Measurements from ENCODE around the gene ZC3H15. TPM values are rescaled to one million over a fixed set of nuclear protein-coding genes. Genes with fewer than 3 reads are reported as not detected.
"Not testable (repeated sequence)": the region's sequence is repeated elsewhere in the genome, so short reads cannot be mapped to it uniquely, and the experiment has no call there.

ZC3H15 gene
- 10 to 100 TPM; 67.7 to 85.9 (median 78.2) TPM for polyA plus RNA-seq (ENCODE audit: insufficient read length in 10 of 10)
- long read RNA-seq, donor 1, transcript ZC3H15-201 (10 exons, 2,138 nt), result major isoform, 18 of 33 reads
- long read RNA-seq, donor 1, partial matches to known transcripts, result 15 of 33 reads
- long read RNA-seq, donor 1, other reads (novel, unspliced or antisense), result 0 of 33 reads
- long read RNA-seq, donor 2, transcript ZC3H15-201 (10 exons, 2,138 nt), result major isoform, 12 of 32 reads
- long read RNA-seq, donor 2, partial matches to known transcripts, result 19 of 32 reads
- long read RNA-seq, donor 2, other reads (novel, unspliced or antisense), result 0 of 32 reads
- long read RNA-seq, donor 3, result 0 reads
- long read RNA-seq, donor 4, transcript ZC3H15-201 (10 exons, 2,138 nt), result major isoform, 14 of 25 reads
- long read RNA-seq, donor 4, partial matches to known transcripts, result 9 of 25 reads
- long read RNA-seq, donor 4, other reads (novel, unspliced or antisense), result 0 of 25 reads
- long read RNA-seq, donor 5, transcript ZC3H15-201 (10 exons, 2,138 nt), result major isoform, 11 of 27 reads
- long read RNA-seq, donor 5, partial matches to known transcripts, result 16 of 27 reads
- long read RNA-seq, donor 5, other reads (novel, unspliced or antisense), result 0 of 27 reads
- long read RNA-seq, donor 6, transcript ZC3H15-201 (10 exons, 2,138 nt), result major isoform, 15 of 43 reads
- long read RNA-seq, donor 6, partial matches to known transcripts, result 27 of 43 reads
- long read RNA-seq, donor 6, other reads (novel, unspliced or antisense), result 0 of 43 reads
- long read RNA-seq, donor 7, transcript ZC3H15-201 (10 exons, 2,138 nt), result major isoform, 9 of 23 reads
- long read RNA-seq, donor 7, partial matches to known transcripts, result 14 of 23 reads
- long read RNA-seq, donor 7, other reads (novel, unspliced or antisense), result 0 of 23 reads
- long read RNA-seq, donor 8, transcript ZC3H15-201 (10 exons, 2,138 nt), result major isoform, 9 of 32 reads
- long read RNA-seq, donor 8, partial matches to known transcripts, result 23 of 32 reads
- long read RNA-seq, donor 8, other reads (novel, unspliced or antisense), result 0 of 32 reads
- long read RNA-seq, donor 9, partial matches to known transcripts, result 0 of 1 reads
- long read RNA-seq, donor 9, other reads (novel, unspliced or antisense), result 0 of 1 reads

DNA sequence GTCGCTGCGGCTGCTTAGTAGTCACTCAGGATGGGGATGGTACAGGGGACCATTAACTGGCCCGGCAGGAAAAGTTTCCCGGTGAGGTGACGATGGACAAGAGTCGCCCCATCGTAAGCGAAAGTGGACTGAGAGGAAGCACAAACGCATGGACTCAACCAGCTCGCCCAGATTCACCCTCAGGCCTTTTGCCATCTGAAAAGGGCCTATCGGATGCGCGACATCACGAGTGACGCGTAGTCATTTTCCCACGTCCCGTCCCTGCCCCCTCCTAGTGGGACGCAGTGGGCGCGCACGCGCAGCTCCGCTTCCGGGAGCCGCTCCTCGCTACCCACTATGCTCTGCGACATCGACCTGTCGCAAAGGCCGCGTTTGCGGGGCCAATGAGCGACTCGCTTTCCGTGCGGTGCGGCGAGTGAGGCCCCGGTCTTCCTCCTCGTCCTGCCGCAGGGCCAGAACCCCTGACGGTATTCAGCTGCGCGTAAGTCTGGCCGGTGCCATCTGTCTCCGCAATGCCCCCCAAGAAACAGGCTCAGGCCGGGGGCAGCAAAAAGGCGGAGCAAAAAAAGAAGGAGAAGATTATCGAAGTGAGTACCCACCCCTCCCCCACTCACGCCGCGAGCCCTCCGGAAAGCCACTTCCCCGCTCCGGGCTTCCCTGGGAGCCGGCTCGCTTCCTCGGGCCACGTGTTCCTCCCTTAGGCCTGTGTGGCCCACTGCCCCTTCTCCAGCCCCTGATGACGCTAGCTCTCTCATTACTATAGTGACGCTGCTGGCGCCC, at the start of gene ZC3H15:
Gene ZC3H15 (plus strand): TSS at position 390 of the 780 bp plus-strand sequence. CDS start 123 bp downstream, at position 513.
- DNase-seq, result peak; percentile 98 to 99 (median 99)

DNA sequence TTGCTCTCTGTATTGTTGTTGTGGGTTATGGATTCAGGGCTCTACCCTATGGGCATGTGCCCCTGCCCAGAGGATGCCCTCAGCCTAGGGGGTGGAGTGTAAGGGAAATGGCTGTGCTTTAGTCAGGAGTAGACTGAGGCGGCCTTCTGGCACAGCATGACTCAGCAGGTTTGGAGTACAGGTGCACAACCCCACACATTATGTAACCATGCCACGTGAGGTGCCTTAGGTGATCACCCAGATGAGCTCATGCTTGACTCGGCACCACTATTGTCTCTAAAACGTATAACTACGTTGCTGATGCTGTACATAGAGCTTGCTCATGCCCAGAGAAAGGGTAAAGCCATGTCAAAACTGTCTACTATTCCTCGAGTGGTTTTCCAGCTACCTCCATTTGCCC, 48.3 kb upstream of the ZC3H15 start:
- DNase-seq, result no peak

DNA sequence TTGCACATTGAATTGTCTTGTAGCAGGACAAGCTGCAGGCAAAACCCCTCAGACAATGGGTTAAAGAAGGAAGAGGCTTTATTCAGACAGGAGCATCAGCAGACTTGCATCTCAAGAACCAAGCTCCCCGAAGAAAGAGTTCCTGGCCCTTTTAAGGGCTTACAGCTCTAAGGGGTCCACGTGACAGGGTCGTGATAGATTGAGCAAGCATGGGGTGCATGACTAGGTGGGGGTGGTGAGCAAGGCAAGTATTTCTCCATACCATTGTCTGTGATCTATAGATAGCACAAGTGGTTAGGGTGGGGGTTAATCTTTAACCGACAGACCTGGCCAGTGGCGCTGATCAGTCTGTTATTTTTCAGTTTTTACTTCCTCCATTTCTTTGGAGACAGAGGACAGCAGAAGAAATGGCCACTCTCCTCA, 46.4 kb upstream of the ZC3H15 start:
- not testable (repeated sequence) for DNase-seq

DNA sequence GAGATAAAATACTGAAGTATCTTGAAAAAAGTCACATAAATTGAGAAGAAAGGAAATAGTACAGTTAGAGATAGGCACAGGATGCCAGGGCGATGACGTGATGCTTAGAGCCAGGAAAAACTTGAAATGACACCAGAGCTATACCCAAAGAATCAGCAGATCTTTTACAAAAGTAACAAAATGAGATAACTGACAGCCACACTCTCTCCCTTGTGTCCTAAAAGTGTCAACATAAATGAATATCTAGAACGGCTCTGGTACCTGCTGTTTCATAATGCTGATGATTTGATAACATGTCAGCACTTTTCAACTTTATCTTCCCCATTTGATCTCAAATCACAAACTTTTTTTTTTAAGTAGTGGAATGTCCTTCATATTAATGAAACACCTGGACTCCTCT, 45.6 kb upstream of the ZC3H15 start:
- DNase-seq, result no peak

DNA sequence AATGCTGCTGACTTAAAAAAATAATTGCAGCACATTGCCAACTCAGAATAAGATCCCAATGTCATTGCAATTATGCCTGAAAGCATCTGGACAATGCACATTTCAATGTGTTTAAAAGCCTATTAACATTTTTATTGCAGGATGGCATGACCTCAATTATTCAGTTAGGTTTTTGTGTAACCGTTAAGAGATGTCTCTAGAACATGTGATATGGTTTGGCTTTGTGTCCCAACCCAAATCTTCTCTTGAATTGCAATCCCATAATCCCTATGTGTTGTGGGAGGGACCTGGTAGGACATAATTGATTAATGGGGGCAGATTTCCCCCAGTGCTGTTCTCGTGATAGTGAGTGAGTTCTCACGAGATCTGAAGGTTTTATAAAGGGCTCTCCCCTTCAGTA, 43.2 kb upstream of the ZC3H15 start:
- no peak for DNase-seq

DNA sequence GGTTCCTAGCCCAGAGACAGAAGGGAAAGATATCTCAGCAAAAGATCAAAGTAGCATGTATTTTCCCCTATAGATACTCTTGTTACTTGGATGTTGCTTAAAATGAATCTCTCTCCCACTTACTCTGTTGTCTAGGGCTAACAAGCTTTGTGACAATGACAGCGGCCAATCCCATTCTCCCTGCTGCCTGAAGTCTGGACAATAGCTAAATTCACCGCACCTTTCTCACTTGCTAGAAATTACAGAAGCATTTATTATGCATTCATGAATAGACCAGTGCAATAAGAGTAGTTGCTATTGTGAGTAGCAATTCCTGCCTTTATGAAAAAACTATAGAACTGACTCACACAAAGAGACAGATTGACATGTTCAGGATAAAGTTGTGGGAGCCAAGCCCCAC, 42.2 kb upstream of the ZC3H15 start:
- no peak for DNase-seq

DNA sequence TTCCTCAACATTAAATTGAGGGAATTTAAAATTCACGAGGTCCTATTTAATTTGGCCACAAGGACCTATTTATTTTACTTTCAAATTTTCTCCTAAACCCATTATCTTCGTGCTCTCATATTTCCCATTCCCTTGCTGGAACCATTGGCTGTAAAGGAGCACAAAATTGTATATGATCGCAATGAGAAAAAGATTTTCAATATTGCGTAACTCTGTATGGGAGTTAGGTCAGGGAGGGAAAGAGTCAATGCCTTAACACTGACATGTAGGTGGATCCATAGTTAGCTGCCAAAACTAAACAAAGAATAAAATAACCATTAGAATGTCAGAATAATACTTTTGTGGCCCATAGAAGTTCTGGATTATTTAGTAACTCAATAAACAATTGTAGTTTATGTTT, 40.6 kb upstream of the ZC3H15 start:
- DNase-seq, result no peak

DNA sequence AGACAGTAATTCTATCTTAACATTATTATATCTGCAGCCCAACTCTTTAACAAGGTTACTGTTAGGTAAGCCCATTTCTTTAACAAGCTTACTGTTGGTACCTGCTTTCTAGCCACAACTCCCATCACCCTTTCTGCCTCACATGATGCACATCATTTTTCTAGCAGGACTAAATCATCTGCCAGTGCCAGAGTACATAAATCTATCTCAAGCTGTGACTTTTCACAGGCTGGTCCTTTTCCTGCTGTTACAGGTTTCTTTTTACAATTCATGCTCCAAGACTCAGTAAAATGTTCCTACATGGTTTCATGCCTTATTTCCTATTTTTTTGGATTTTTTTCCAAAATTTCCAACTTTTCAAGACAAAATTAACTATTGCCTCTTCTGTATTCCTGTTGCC, 30.4 kb upstream of the ZC3H15 start:
- no peak for DNase-seq

DNA sequence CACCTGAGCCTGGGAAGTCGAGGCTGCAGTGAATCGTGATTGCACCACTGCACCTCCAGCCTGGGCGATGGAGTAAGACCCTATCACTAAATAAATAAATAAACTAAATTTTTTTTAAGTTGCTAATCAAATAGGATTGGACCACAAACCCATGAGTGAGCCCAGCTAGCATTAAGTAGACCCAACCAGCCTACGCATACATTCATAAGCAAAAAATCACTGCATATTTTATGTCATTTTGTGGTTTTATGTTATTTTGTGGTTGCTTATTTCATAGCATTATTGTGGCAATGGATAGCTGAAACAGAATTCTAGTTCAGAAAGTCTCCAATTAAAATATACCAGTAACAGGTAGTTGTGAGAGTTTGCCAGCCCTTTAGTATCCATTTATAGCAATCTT, 29.1 kb upstream of the ZC3H15 start:
- peak in 1 of 3 donors; percentile 53 for DNase-seq

DNA sequence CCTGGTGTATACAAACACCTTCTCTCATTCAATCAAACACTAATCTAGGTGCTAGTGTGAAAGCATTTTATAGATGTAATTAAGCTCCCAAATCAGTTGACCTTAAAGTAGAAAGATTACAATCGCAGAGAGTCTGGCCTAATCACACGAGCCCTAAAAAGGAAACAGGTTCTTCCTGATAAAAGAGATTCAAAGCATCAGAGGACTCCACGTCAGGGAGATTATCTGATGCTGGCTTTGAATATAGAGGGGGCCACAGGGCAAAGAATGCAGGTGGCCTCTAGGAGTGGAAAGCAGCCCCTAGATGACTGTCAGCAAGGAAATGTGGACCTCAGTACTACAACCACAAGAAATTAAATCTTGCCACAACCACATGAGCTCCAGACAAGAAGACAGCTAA, 28.2 kb upstream of the ZC3H15 start:
- DNase-seq, result no peak

DNA sequence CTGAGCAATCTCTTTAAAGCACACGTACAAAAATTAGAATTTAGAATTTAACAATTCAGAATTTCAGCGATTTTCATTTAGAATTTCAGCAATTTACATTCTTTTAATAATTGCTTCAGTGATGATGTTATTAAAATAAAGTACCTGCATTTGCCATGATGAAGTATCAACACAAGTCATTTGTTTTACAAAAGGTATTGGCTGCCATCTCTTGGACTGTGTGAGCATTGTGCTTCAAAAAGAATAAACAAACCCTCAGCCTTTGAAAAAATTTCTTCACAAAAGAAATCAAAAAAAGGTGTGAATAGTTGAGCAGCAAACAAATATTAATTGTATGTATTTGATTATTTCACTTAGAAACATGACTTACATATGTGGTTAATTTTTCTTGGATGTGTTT, 27.1 kb upstream of the ZC3H15 start:
- DNase-seq, result peak; percentile 6 to 23 (median 12)

DNA sequence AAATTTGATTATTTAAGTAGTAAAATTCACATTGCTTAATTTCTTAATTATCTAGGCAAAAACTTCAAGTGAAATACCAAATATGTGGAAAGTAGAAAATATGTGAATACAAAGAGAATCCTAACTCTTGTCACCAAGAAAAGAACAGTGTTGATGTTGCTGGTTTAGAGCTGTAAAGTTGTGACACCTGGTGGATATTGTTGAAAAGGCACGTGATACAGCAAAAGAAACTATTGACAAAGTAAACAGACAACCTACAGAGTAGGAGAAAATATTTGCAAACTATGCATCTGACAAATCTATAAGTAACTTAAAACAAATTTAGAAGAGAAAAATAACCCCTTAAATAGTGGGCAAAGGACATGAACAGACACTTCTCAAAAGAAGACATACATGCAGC, 25.6 kb upstream of the ZC3H15 start:
- DNase-seq, result peak; percentile 7 to 47 (median 16)

DNA sequence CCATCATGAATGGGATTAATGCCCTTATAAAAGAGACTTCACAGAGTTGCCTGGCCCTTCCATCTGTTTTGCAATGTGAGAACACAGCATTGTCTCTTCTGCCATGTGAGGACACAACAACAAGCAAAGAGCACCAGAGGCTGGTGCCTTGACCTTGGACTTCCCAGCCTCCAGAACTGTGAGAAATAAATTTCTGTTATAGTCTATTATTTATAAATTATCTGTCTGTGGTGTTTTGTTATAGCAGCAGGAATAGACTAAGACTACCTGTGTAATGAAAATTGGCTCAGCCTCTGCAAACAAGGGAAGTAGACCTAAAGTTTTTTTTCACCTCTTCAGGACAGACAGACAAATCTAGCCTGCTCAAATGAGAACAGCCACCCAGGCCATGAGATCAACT, 19.3 kb upstream of the ZC3H15 start:
- no peak for DNase-seq

DNA sequence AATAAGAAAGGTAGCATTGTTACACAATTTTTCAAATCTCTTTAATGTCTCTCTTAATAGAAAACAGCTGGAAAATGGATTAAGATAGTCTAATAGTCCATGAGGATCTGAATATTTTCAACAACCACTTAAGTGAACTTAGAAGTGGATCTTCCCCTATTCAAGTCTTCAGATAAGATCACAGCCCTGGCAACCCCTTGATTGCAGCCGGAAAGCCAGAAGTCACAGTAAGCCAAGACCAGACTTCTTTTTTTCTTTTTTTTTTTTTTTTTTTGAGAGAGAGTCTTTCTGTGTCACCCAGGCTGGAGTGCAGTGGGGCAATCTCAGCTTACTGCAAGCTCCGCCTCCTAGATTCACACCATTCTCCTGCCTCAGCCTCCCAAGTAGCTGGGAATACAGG, 18.6 kb upstream of the ZC3H15 start:
- no peak for DNase-seq

DNA sequence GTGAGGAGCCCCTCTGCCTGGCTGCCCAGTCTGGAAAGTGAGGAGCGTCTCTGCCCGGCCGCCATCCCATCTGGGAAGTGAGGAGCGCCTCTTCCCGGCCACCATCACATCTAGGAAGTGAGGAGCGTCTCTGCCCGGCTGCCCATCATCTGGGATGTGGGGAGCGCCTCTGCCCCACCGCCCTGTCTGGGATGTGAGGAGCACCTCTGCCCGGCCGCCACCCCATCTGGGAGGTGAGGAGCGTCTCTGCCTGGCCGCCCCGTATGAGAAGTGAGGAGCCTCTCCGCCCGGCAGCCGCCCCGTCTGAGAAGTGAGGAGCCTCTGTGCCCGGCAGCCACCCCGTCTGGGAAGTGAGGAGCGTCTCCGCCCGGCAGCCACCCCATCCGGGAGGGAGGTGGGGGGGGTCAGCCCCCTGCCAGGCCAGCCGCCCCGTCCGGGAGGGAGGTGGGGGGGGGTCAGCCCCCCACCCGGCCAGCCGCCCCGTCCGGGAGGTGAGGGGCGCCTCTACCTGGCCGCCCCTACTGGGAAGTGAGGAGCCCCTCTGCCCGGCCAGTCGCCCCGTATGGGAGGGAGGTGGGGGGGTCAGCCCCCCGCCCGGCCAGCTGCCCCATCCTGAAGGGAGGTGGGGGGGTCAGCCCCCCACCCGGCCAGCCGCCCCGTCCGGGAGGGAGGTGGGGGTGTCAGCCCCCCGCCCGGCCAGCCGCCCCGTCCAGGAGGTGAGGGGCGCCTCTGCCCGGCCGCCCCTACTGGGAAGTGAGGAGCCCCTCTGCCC, 13.2 kb upstream of the ZC3H15 start:
- not testable (repeated sequence) for DNase-seq

DNA sequence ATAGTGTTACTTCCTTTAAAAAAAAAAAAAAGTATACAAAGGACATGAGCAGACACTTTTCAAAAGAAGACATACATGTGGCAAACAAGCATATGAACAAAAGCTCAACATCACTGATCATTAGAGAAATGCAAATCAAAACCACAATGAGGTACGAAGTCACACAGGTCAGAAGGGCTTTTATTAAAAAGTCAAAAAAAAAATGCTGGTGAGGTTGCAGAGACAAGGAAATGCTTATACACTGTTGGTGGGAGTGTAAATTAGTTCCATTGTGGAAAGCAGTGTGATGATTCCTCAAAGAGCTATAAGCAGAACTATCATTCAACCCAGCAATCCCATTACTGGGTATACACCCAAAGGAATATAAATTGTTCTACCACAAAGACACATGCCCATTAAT, 11.8 kb upstream of the ZC3H15 start:
- not testable (repeated sequence) for DNase-seq

DNA sequence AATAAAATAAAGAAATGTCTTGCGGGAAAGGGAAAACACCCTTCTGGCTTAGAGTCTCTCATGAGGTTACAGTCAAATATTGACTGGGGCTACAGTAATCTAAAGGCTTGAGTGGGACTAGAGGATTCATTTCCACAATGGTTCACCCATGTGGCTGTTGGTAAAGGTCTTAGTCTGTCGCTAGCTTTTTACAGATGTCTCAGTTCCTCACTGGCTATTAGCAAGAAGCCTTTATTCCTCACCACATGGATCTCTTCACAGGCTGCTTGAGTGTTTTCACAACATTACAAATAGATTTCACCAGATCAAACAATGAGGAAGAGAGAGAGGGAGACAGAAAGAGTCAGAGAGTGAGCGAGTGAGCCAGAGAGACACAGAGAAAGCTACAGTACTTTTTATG, 8.3 kb upstream of the ZC3H15 start:
- DNase-seq, result no peak

DNA sequence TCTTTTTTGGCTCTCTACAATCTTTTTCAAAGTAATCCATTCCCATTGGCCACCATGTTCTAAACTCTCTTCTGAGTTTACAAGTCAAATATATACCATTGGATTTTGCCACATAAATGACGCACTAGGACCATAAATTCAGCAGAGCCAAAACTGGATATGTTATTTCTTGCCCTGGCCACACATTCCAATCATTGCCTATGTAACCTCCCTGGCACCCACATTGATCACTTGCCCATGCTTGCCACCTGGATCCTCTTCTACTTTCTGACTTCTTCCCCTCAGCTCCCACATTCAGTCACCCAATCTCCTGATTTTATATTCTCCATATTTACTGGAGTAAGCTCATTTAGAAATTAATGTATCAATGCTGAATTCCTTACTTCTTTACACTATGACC, 5.1 kb upstream of the ZC3H15 start:
- DNase-seq, result no peak

DNA sequence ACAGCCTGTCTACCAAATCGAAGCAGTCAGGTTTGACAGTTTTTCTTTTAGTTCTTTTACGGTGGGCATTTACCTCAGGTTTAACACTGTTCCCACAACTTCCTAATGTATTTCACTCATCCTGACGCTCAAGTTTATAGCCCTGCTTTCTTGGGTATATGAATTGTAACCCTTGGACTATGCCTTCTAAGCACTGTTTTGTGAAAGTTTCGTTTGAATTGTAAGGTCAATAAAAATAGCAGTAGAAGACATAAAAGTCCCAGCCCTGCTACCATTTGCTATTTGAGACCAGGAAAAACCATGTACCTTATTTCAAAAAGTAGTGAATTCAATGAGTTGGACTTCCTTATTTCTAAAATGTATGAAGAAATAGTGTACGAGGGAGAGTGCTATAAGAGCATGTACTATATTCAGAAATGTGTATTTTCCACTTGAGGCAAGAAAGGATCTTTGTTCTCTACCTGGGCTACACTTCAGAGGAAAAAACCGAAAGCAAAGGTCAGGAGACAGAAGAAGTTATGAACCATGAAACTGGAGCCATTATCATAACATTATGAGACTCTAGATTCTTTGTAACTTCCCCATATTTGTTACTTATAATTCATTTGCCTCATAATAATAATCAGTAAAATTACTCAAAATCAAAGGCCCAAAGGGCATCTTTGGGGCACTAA, 1.9 kb upstream of the ZC3H15 start:
- DNase-seq, result no peak

DNA sequence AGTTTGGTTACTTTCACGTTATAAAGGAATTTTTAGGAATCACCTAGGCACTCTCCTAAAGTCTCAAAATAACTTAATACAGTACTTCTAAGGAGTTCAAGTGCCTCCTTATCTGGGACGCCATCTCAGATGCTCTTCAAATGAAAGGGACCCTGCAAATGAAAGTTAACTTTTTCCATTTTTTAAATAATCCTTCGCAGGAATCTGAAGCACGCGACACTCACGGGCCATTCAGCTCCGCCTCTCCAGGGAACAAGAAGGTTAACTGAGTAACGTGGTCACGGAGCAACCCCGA, 537 bp upstream of the ZC3H15 start:
- DNase-seq, result no peak

Measured in muscle of back (tissue), 13 donors.